Activated CD4-positive, alpha-beta T cell treated with anti-CD3 and anti-CD28 coated beads, Interleukin-2, Interleukin-6, amounts not matched to agents 100 ng/mL and 50 ng/mL, durations not matched to agents 16 hours and 8 hours (primary cell): Measurements from ENCODE around the gene RASGRP3.

Experiments
- DNase-seq: peaks from one replicate; pipeline ENCODE4 v3.0.0-alpha.2; 2020

Gene RASGRP3

GRCh38 chr2:33526921-33527320 is 50.5 kb downstream of the RASGRP3 start:
- no peak for DNase-seq

DNA sequence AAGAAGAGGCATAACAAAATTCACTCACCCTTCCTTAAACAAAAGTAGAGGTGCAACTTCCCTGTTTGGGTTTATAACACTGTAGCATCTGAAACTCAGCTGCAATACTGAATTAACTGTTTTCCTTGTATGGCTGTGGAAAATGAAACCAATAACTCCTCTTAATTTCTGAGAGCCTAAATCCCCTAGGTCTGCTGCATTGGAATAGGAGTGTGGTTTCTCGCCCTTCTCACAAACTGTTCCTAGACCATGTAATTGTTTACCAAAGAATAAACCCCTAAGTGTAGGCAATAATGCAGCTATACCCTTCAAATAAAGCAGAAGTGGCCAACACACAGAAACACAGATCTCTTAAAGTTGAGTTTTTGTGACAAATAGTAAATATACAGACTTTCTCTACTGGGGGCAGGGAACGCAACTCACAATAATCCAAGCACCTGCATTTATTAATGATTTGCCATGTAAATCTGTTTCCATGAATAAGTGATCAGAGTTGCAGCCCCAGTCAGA is 52.0 kb downstream of the RASGRP3 start:
- no peak for DNase-seq

DNA sequence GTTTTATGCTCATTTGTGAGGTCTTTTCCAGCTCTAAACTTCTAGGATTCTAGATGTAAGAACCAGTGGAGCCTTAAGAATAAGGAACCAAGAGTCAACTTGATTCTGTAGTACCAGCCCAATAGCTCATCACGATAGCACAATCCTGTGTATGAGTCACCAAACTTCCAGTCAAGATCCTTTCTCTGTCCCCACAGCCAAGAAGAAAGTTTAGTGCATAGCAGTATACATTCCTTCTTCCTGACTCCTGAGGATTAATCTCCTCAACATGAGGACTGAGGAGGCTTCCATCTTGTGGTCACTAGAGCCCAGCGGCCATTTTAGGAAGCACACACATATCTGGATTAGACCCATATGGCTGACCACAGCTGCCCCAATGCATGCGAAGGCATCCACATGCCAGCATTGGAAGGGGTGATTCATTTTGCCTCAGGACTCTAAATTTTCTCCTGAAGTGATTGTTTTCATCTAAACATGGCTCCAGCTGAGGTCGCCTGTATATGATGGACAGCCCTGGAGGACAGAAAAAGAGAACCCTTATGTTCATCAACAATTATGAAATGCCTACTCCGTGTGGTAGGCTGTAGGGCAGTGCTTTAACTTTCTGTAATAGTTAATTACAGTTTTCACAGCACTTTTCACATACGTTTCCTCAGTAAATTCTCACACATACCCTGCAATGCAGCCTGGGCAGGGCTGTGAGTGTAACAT is 53.5 kb downstream of the RASGRP3 start:
- DNase-seq, result no peak

- no peak for DNase-seq
These were observed 54.5 kb downstream of the RASGRP3 start for GRCh38 chr2:33530690-33531548.

DNA sequence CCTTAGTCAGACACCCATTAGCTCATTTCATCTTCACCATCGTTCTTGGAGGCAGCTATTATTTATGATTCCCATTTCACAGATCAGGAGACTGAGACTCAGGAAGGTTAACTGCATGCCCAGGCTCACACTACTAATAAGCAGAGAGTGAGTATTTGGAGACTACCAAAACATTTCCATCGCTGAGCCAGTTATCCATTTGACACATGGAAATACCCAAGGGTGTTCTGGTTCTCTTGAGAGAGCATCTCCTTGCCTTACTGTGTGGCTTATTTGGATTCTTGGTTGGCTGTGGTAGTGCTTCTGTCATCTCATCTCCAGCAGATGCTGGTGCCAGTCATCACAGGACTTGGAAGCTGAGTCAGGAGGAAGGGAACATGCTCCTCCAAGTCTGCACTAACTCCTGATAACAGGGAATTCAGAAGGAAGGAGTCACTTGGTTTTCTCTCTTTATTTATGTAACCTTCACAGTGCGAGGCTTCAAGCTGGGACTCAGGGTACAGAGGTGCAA is 55.2 kb downstream of the RASGRP3 start:
- DNase-seq, result no peak

GRCh38 chr2:33532146-33532545 is 55.7 kb downstream of the RASGRP3 start:
- DNase-seq, result no peak

DNA sequence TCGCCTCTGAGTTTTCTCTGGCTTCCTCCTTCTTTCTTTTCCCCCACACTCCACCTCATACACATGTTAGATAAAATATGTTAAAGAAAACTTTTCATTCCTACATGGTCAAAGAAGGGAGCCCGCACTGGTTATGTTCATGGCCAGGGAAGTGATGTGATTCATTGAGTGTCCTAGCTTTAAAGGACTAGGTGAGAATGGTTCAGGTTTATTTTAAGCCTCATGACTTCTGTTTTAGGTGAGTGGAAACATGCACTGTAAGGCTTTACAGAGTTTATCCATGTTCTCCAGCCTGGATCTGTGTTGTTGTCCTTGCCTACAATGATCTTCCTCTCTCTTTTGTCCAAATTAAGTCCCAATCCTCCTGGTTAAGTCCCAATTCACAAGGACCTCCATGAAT is 56.5 kb downstream of the RASGRP3 start:
- no peak for DNase-seq

DNA sequence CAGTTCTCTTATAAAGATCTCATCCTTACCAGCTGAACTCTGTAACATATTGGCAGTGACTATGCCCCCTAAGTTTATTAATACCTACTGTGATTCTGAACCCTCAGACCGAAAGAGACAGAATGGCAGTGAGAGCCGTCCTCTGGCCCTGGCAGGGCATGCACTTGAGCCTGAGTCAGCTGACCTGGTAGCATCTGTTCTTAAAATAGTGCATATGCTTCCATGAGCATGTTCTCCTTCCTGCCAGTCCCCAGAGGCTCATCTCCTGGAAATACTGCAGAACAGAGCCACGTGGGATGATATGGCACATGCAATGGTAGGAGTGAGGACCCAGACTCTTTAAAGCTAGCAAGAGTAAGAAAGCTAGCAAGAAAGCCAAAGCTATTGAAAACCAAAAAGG is 59.0 kb downstream of the RASGRP3 start:
- DNase-seq, result no peak

DNA sequence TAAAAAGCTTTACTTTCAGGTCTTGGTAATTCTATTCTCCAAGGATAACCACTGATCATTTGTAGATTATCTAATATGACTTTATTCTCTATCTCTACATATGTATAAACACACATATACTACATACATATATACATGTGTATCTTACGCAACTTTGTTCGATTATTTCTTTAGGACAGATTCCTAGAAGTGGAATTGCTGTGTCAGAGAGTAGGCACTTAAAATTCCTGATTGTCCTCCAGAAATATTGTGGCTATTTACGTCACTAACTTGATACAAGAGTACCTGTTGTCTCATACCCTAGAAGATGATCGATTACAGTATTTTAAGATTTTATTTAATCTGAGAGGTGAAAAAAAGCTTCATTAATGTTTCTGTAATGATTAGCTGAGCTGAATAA is 64.8 kb downstream of the RASGRP3 start:
- DNase-seq, result no peak

DNA sequence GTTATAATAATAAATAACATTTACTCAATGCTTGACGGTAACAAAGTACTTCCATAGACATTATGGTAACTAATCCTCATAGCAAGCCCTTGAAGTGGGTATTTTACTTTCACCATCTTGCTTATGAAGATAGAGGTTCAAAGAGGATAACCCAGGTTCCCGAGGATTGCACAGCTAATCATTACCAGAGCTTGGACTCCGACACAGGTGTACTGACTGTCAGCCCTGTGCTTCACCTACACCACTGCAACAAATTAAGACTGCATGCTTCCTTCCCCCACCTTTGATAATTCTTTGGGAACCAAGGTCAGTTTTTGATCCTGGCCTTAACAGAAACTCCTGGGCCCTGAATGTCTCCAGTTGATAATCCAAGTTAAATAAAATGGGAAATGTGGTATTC is 73.8 kb downstream of the RASGRP3 start:
- DNase-seq, result no peak

DNA sequence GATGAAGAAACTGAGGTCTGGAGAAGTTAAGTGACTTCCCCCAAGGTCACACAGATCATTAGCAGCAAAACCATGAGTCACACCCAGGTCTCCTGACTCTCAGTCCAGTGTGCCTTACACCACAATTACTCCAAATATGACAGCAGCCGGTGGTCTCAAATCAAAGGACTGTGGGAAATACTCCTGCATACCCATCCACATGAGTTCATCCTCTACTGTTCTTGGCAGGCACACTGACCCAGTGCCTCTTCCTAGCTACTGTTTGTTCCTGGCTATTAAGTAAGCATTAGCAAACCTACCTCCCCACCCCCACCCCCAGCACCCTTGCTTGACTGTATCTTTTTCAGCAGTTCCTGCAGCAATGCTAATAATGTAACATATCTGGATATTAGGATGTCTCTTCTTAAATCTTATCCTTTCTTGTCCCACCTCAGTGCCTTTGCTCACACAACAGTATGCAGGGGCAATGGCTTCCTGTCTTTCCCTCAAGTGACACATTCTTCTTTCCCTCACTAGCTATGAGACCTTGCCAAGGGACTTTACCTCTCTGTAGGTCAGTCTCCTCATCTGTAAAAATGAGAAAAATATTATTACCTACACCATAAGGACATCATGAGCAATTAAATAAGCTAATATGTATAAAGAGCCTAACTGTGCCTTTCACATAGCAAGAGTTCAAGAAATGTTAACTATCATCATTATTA is 76.5 kb downstream of the RASGRP3 start:
- DNase-seq, result no peak

DNA sequence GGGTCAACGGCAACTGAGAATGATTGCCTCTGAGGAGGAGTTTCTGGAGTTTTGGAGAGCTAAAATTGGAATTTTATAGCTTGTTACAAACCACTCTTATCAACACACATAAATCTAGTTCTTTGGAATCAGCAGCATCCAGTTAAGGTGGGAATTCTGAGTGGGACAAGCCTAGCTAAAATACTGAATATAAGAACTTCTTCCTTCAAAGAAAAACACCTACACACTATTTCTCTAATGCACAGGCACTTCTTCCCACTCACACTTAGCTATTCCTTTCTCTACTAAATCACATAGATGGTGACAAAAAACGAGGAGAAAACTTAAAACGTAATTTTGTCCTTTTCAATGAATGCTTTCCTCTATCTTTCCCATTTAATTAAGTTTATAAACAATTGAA is 79.2 kb downstream of the RASGRP3 start:
- DNase-seq, result no peak

DNA sequence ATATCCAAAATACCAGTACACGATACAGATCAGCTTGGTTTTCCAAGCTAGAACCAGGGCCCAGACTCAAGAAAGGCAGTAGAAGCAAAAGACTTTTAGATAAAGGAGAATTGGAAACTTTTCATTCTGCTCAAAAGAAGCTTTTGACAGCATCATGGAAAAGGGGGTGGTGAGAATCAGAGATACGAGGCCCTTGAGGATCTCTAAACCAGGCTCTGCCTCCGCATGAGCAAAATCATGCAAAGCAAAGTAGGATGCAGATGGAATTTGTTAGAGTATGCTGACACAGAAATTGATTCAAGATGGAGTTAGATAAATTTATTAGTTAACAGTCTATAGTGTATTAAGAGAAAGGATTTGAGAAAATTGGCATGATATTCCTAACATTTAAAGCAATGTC is 82.9 kb downstream of the RASGRP3 start:
- no peak for DNase-seq

DNA sequence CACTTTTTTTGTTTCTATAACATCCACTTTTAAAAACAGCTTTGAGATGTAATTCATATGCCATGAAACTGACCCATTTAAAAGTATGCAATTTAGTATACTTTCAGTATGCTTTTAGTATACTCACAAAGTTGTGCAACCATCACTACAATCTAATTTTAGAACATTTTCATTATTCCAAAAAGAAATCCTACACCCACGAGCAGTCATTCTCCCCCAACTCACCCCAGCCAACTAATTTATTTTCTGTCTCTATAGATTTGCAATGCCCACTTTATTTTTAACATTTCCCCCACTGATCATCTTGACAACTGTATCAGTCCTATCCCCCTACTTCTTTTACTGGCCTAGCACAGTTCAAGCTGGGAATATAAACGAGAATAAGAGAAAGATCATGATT is 83.6 kb downstream of the RASGRP3 start:
- no peak for DNase-seq

DNA sequence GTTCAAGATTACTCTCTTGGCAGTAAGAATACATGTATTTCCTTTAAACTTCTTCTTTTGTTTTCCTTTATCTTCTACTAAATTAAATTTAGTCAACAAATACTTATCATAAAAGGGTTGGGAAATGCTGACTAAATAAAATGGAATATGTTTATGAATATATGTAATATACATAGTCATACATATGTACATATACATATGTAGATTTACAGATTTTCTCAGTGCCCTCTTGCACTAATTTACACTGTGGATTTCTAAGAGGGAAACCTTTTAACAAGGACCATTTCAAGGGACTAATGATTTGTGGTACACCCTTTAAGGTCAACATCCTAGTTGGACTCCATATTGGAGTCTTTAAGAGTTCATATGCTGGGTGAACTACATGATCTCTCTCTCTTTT is 85.4 kb downstream of the RASGRP3 start:
- no peak for DNase-seq

GRCh38 chr2:33570681-33571080 is 94.2 kb downstream of the RASGRP3 start:
- DNase-seq, result no peak

DNA sequence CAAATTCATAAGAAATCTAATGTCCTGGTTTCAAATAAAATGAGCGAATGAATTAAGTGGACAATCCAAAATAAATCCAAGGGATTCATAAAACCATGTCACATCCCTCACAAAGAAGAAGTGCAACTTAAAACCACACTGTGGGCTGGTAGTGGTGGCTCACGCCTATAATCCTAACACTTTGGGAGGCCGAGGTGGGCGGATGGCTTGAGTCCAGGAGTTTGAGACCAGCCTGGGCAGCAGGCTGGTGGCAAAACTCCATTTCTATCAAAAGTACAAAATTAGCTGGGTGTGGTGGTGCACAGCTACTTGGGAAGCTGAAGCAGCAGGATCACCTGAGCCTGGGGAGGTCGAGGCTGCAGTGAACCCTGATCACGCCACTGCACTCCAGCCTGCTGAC is 97.2 kb downstream of the RASGRP3 start:
- DNase-seq, result no peak

DNA sequence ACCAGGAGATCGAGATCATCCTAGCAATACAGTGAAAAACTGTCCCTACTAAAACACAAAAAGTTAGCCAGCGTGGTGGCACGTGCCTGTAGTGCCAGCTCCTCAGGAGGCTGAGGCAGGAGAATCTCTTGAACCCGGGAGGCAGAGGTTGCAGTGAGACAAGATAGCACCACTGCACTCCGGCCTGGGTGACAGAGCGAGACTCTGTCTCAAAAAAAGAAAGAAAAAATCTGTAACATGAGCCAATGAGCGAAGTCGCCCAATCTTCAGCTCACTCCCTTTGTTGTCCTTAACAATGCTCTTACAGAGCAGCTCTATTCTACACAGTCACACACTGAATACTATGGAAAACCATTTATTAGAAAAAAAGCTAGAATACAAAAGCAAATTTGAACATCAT is 100.6 kb downstream of the RASGRP3 start:
- no peak for DNase-seq

GRCh38 chr2:33577668-33578067 is 101.2 kb downstream of the RASGRP3 start:
- no peak for DNase-seq

GRCh38 chr2:33579227-33579626 is 102.8 kb downstream of the RASGRP3 start:
- no peak for DNase-seq

DNA sequence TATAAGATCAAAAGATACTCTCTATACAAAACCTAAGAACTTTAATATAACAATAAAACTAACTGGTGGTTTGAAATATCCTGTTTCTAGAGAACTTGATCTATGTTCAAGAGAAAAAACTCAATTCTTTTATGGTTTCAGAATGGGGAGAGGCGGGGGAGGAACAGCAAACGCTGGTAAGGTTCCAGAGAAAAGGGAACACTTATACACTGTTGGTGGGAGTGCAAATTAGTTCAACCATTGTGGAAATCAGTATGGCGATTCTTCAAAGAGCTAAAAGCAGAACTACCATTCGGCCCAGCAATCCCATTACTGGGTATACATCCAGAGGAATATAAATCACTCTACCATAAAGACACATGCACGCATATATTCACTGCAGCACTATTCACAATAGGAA is 105.4 kb downstream of the RASGRP3 start:
- DNase-seq, result no peak

DNA sequence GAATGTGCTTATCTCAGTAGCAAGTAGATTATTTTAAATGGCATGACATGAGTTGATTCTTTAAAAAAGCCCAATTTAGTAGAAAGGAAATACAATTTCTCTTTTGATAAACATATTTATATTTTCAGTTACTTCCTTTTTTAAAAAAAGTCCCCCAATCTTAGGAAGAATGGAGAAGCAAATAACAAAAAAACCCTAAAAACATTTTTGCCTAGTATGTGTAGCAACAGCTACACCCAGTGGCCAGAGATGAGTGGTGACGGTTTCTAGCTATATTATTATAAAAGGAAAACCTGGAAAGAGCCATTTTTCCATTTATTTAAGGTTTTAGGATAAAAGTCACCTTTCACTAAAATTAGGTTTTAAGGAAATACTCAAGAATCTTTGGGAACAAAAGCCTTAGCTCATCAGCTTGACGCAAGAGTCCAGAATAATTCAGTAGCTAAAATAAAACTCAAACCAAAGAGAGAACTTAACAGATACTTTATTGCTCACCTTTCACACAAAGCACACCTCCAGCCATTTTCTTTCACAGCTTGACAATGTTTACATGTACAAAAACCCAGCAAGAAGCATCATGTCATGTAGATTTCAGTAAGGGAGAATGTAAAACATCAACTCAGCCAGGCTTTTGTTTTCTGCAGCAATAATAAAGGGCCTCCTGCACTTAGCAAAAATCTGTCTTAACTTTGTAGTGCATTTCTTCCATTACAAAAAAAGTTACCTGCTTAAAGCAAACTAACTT is 106.9 kb downstream of the RASGRP3 start:
- peak; percentile 39 for DNase-seq

- no peak for DNase-seq
These were observed 110.3 kb downstream of the RASGRP3 start for GRCh38 chr2:33586766-33587165.
